Neural progenitor cell (in vitro differentiated cells): ENCODE results near the gene PLCG2. TPM values are rescaled to one million over a fixed set of nuclear protein-coding genes. Genes with fewer than 3 reads are reported as not detected.

ENCODE experiments used
- DNase-seq: peaks from one replicate; pipeline ENCODE4 v3.0.0-alpha.2; 2016; ENCODE audit warnings: low spot score
- H2AFZ ChIP-seq: fragments of 200-600 bp; sonication (generic); replicated peaks from 2 replicates; pipeline ENCODE4 v1.6.1; 2016; ENCODE audit warnings: antibody characterized with exemption
- H3F3A ChIP-seq: fragments of 200-600 bp; sonication (generic); 2 replicates; pipeline ENCODE4 v1.6.1; 2016; ENCODE audit warnings: antibody characterized with exemption, low read depth
- H3K27ac ChIP-seq: fragments of 200-600 bp; sonication (generic); 2 replicates; pipeline ENCODE4 v1.5.1; 2016; ENCODE audit warnings: mild to moderate bottlenecking
- H3K27me3 ChIP-seq: fragments of 200-600 bp; sonication (generic); 2 replicates; pipeline ENCODE4 v1.6.1; 2016; ENCODE audit warnings: mild to moderate bottlenecking, moderate library complexity
- H3K36me3 ChIP-seq: fragments of 200-600 bp; sonication (generic); 2 replicates; pipeline ENCODE4 v1.5.1; 2016
- H3K4me1 ChIP-seq: fragments of 200-600 bp; sonication (generic); 2 replicates; pipeline ENCODE4 v1.6.1; 2016; ENCODE audit warnings: mixed run types
- H3K4me2 ChIP-seq: fragments of 200-600 bp; sonication (generic); 2 replicates; pipeline ENCODE4 v1.6.1; 2016
- H3K4me3 ChIP-seq: fragments of 200-600 bp; sonication (generic); 2 replicates; pipeline ENCODE4 v1.5.1; 2016
- H3K79me2 ChIP-seq: fragments of 200-600 bp; sonication (generic); 2 replicates; pipeline ENCODE4 v1.6.1; 2016; ENCODE audit warnings: low read depth
- H3K9ac ChIP-seq: fragments of 200-600 bp; sonication (generic); 2 replicates; pipeline ENCODE4 v1.6.1; 2016
- H3K9me3 ChIP-seq: fragments of 200-600 bp; sonication (generic); 2 replicates; pipeline ENCODE4 v1.5.1; 2016; ENCODE audit warnings: low read depth
- H4K20me1 ChIP-seq: fragments of 200-600 bp; sonication (generic); 2 replicates; pipeline ENCODE4 v1.6.1; 2016; ENCODE audit warnings: low read depth
- H3K27ac Mint-ChIP-seq: 3 replicates; pipeline ENCODE4 v1.8.0; 2021; ENCODE audit warnings: mixed read lengths
- H3K27me3 Mint-ChIP-seq: 2 replicates; pipeline ENCODE4 v1.8.0; 2022; ENCODE audit warnings: low read depth, mild to moderate bottlenecking, inconsistent platforms, moderate library complexity, mixed read lengths; ENCODE audit not compliant: insufficient read depth
- H3K36me3 Mint-ChIP-seq: 3 replicates; pipeline ENCODE4 v1.8.0; 2021; ENCODE audit warnings: mixed read lengths
- H3K4me1 Mint-ChIP-seq: 3 replicates; pipeline ENCODE4 v1.8.0; 2021; ENCODE audit warnings: mixed read lengths
- H3K4me3 Mint-ChIP-seq: 3 replicates; pipeline ENCODE4 v1.8.0; 2021; ENCODE audit warnings: mild to moderate bottlenecking, moderate library complexity, mixed read lengths
- H3K9me3 Mint-ChIP-seq: 3 replicates; pipeline ENCODE4 v1.8.0; 2020; ENCODE audit warnings: mixed read lengths
- EZH2 ChIP-seq: fragments of 200-600 bp; sonication (generic); IDR thresholded peaks from 2 replicates; pipeline ENCODE4 v1.6.1; 2017; ENCODE audit warnings: antibody characterized with exemption, mild to moderate bottlenecking, moderate library complexity
- EZH2phosphoT487 ChIP-seq: fragments of 200-600 bp; sonication (generic); IDR thresholded peaks from 2 replicates; pipeline ENCODE4 v1.6.1; 2017; ENCODE audit warnings: antibody characterized with exemption
- total RNA-seq: library from RNA; depleted of rRNA; stranded (reverse); fragments of >200 nt; gene quantifications from 2 replicates; pipeline ENCODE4 v1.2.3, GENCODE V29; 2015; ENCODE audit warnings: low replicate concordance
- TF ChIP-seq, protein P1 (sequence below): fragments of 200-600 bp; sonication (generic); IDR thresholded peaks from 2 replicates; pipeline ENCODE4 v1.5.1; 2017; ENCODE audit warnings: antibody characterized with exemption, mild to moderate bottlenecking

PLCG2 gene
- total RNA-seq, 1 donor from 2014 or later, result 5.0 TPM

DNA sequence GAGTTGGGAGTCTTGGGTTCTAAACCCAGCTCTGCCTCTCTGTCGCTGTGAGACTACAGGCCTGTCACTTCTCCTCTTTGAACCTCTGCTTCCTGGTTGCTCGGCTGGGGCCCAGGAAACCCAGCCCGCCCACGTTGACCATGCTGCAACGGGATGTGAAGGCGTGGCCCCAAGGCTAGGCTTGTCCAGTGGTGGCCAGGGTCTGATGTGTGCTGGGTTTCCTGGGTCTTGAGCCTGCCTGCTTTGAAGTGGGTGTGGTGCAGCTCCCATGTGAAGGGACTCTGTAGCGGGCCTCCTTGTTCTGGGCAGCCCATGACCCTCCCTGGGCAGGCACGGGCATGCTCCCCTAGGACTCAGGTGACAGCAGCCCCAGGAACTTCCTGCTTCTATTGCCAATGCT is 149.9 kb downstream of the PLCG2 start:
- H3K36me3 Mint-ChIP-seq, result no peaks in the 10 kb centered on the region
- Histone ChIP-seq H3K27ac (no peak overlapping the region), H4K20me1 (no peaks in the 10 kb centered on the region), H3K27me3 (no peaks in the 10 kb centered on the region), H3K4me3 (no peak overlapping the region), H2AFZ (no peak overlapping the region), H3K79me2 (no peaks in the 10 kb centered on the region), H3K9me3 (no peaks in the 10 kb centered on the region), H3K4me2 (no peak overlapping the region), H3K9ac (no peak overlapping the region), H3K4me1 (no peaks in the 10 kb centered on the region), H3F3A (no peaks in the 10 kb centered on the region), H3K36me3 (no peaks in the 10 kb centered on the region)
- H3K4me1 Mint-ChIP-seq, result peaks cover 24% of the 10 kb centered on the region
- H3K4me3 Mint-ChIP-seq, result no peak overlapping the region
- no peak overlapping the region for H3K27ac Mint-ChIP-seq
- no peak for DNase-seq
- TF ChIP-seq EZH2phosphoT487, result no peak
- TF ChIP-seq, protein P1, sequence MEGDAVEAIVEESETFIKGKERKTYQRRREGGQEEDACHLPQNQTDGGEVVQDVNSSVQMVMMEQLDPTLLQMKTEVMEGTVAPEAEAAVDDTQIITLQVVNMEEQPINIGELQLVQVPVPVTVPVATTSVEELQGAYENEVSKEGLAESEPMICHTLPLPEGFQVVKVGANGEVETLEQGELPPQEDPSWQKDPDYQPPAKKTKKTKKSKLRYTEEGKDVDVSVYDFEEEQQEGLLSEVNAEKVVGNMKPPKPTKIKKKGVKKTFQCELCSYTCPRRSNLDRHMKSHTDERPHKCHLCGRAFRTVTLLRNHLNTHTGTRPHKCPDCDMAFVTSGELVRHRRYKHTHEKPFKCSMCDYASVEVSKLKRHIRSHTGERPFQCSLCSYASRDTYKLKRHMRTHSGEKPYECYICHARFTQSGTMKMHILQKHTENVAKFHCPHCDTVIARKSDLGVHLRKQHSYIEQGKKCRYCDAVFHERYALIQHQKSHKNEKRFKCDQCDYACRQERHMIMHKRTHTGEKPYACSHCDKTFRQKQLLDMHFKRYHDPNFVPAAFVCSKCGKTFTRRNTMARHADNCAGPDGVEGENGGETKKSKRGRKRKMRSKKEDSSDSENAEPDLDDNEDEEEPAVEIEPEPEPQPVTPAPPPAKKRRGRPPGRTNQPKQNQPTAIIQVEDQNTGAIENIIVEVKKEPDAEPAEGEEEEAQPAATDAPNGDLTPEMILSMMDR, result no peak
- TF ChIP-seq EZH2, result no peak
- H3K9me3 Mint-ChIP-seq, result peaks cover 3% of the 10 kb centered on the region
- peaks cover 5% of the 10 kb centered on the region for H3K27me3 Mint-ChIP-seq

DNA sequence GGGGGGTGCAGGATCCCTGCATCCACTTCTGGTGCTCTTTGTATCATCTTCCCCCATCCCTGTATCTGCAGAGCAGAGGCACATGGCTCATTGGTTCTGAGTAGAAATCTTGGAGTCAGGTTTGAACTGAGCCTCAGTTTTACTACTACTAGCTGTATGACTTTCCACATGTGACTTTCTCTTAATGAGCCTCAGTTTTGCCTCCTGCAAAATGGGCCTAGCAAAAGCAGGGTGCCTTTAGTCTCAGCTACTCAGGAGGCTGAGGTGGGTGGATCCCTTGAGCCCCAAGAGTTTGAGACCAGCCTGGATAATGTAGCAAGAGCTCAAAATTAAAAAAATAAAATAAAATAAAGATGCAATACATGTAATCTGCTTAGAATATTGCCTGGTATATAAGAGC is 150.8 kb downstream of the PLCG2 start:
- H3K27me3 ChIP-seq, result no peaks in the 10 kb centered on the region

DNA sequence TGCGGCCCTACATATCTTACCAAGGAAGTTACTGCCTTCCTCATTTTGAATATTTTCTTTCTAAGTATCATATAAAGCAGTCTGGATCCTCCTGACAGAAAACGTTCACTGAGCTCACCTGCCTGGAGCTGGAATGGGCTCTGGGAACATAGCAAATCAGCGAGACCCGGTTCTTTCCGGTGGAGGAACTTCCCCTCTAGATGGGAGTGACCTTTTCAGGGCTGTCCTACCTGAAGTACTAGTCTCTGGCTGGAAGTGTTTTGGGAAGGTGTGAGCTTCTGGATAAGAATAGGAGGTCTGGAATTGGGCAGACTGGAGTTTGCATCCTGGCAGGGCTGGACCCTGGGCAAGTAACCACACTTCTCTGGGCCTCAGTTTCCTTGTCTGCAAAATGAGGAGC is 152.8 kb downstream of the PLCG2 start:
- Mint-ChIP-seq H3K9me3 (peaks cover 9% of the 10 kb centered on the region), H3K27ac (no peak overlapping the region), H3K36me3 (peaks cover 2% of the 10 kb centered on the region), H3K27me3 (peaks cover 4% of the 10 kb centered on the region), H3K4me1 (peaks cover 20% of the 10 kb centered on the region), H3K4me3 (no peak overlapping the region)
- no peak overlapping the region for H3K4me2 ChIP-seq
- no peaks in the 10 kb centered on the region for H3K4me1 ChIP-seq
- no peak overlapping the region for H3K9ac ChIP-seq
- H2AFZ ChIP-seq, result no peak overlapping the region
- H3F3A ChIP-seq, result no peaks in the 10 kb centered on the region
- H3K79me2 ChIP-seq, result no peaks in the 10 kb centered on the region
- TF ChIP-seq, protein P1, result no peak
- no peak for TF ChIP-seq EZH2phosphoT487
- H4K20me1 ChIP-seq, result no peaks in the 10 kb centered on the region
- no peak overlapping the region for H3K27ac ChIP-seq
- H3K4me3 ChIP-seq, result no peak overlapping the region
- DNase-seq, result no peak
- H3K27me3 ChIP-seq, result no peaks in the 10 kb centered on the region
- no peaks in the 10 kb centered on the region for H3K9me3 ChIP-seq
- H3K36me3 ChIP-seq, result no peaks in the 10 kb centered on the region

More for the DNA sequence above, 150.8 kb downstream of the PLCG2 start:
- Histone ChIP-seq H3K9me3 (no peaks in the 10 kb centered on the region), H3K9ac (no peak overlapping the region), H2AFZ (no peak overlapping the region), H3K4me1 (no peaks in the 10 kb centered on the region), H4K20me1 (no peaks in the 10 kb centered on the region), H3F3A (no peaks in the 10 kb centered on the region), H3K4me3 (no peak overlapping the region), H3K36me3 (no peaks in the 10 kb centered on the region), H3K4me2 (no peak overlapping the region), H3K27ac (no peak overlapping the region), H3K79me2 (no peaks in the 10 kb centered on the region)
- Mint-ChIP-seq H3K9me3 (peaks cover 6% of the 10 kb centered on the region), H3K27me3 (peaks cover 5% of the 10 kb centered on the region), H3K4me1 (peaks cover 24% of the 10 kb centered on the region), H3K36me3 (no peaks in the 10 kb centered on the region), H3K27ac (no peak overlapping the region), H3K4me3 (no peak overlapping the region)
- TF ChIP-seq, protein P1, result no peak
- TF ChIP-seq EZH2phosphoT487, result no peak
- no peak for TF ChIP-seq EZH2
- no peak for DNase-seq
